GM21529 (cell line): ENCODE results near the gene SPAG6.
"Not testable (repeated sequence)": the region's sequence is repeated elsewhere in the genome, so short reads cannot be mapped to it uniquely, and the experiment has no call there.

ENCODE experiments used
- ATAC-seq: cut with Tn5 transposase; IDR thresholded peaks from one replicate; pipeline ENCODE4 v1.9.1; 2021; ENCODE audit not compliant: unreplicated experiment

The SPAG6 gene

DNA sequence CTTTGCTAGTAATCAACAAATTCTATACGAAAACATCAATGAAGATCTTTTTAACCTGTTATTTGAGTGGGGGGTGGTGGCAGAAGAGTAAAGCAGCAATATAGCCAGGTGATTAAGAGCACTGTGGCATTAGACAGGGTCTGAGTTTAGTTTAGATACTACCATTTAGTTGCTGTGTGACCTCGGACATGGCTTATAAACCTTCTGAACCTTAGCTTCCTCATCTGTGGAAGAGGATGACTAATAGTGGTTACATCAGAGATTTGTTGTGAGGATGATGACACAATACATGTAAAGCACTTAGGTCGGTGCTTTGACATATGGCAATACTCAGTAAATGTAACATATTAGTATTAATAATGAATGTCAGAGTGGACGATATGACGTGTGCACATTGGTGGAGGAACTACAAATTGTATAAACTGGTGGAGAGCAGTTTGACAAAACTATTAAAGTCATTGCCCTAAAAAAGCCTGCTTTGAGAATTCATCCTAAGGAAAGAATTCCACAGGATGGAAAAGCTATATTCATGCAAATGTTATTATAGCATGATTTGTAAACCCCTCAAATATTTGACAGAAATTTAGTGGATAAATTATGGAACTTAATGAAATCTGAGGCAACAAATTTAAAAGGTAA lies 24.3 kb downstream of the SPAG6 start:
- ATAC-seq: peak; percentile 51

DNA sequence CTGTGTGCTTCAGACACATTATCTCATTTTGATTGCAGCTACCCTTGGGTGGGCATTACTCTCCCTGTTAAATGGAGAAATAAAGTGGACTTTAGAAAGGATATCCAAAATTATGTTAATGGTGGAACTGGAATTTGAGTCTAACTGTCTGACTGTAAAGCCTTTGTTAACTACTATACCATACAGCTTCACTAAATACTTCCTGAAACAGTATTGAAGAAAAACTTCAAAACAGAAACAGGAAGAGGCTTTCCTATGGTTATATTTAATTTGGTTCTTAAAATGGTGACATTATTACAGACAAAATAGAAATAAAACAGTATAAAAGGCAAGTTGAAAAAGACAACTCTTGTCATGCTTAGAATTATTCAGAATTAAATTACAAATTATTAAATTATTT lies 25.0 kb downstream of the SPAG6 start:
- ATAC-seq: no peak

DNA sequence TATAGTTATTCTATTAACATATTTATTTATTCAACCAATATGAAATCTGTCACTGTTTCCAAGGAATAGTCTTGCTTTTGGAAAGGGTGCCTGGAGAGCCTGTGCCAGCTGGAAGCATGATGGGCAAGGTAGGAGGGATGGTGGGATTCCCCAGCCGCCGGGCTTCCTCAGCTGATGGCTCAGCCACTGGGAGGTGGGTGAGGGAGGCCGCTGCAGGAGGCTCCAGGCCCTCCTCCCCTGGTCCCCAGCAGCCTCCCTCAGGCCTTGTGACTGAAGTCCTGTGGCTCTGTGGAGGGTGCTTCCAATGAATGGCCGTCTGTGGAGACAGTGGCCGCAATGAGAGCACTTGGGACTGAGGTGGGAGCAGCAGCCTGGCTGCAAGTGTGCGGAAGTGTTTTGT lies 27.0 kb downstream of the SPAG6 start:
- no peak for ATAC-seq

GRCh38 chr10:22372917-22373316 lies 27.6 kb downstream of the SPAG6 start:
- no peak for ATAC-seq

- no peak for ATAC-seq
Observed at GRCh38 chr10:22374489-22375126, 29.3 kb downstream of the SPAG6 start.

DNA sequence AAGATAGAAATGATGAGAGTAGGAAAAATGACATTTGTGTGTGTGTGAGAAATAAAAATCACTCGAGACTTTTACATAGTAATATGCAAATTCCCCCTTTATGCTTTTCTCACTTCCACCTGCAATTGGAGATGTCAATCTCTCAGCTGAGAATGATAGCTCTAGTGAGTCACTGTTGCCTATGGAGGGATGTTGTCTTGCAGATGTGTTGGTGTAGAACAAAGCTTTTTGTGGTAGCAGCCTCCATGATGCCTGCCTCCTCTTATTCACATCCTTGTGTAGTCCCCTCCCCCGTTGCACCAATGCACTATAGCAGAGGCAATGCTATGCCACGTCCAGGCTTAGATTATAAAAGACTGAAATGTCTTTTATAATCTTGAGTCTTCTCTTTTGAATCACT lies 33.8 kb downstream of the SPAG6 start:
- peak; percentile 54 for ATAC-seq

GRCh38 chr10:22381262-22381661 lies 36.0 kb downstream of the SPAG6 start:
- no peak for ATAC-seq

DNA sequence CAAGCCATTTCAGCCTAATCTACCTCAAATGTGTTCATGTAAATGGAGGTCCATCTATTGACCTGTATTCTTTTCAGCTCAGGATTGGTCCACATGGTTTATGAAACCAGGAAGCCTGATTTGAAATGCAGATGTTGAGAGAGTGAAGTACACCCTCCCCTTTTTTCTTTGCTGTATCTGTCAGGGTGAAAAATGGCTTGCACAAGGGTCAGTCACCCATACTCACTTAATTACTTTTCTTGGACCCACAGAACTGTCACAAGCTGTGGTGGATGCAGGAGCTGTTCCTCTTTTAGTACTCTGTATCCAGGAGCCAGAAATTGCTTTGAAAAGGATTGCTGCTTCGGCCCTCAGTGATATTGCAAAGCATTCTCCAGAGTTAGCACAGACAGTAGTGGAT lies 41.2 kb downstream of the SPAG6 start:
- ATAC-seq: no peak

GRCh38 chr10:22389856-22390589 lies 44.7 kb downstream of the SPAG6 start:
- no peak for ATAC-seq

- no peak for ATAC-seq
Observed at GRCh38 chr10:22391600-22391999, 46.3 kb downstream of the SPAG6 start.

DNA sequence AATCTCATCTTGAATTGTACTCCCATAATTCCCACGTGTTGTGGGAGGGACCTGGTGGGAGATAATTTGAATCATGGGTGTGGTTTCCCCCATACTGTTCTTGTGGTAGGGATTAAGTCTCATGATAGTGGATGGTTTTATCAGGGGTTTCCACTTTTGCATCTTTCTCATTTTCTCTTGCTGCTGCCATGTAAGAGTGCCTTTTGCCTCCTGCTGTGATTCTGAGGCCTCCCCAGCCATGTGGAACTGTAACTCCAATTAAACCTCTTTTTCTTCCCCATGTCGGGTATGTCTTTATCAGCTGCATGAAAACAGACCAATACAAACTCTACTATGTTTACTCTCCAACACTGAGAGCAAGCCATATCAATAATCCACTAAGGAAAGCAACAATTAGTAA lies 50.9 kb downstream of the SPAG6 start:
- not testable (repeated sequence) for ATAC-seq

- ATAC-seq: not testable (repeated sequence)
Observed at GRCh38 chr10:22406916-22407315, 61.6 kb downstream of the SPAG6 start.

DNA sequence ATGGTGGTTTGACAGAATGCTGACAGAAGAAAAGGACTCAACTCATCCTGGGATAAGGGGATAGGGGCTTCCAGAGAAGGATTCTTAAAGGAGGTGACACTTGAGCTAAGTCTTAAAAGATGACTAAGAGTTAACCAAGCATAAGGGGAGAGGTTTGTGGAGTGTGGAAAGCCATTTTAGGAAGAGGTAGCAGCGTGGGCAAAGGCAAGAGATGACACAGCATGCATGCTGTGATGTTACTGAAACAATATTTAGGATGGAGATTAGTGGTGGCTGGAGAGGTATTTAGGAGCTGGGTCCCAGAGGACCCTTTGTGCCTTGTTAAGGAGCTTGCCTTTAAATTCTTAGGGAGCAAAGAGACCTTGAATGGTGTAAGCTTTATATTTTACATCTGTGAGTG lies 65.1 kb downstream of the SPAG6 start:
- ATAC-seq: no peak

GRCh38 chr10:22410846-22411245 lies 65.5 kb downstream of the SPAG6 start:
- ATAC-seq: no peak

DNA sequence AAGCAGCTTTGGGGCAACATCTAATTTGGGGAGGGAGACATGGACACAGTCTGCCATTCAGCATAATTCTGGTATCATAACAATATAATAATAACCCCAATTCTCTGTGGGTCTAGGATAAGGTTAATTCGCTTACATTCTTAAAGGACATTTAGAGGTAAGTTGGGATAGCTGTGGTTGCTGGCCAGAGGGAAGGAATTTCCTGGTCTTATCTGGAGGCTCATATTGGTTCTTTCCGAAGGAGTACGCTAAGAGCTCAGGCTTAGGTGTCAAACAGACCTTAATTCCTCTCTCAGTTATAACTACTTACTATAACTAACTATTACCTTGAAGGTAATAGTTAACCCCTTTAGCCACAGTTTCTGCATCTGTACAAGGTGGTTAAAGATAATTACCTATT lies 68.8 kb downstream of the SPAG6 start:
- no peak for ATAC-seq

DNA sequence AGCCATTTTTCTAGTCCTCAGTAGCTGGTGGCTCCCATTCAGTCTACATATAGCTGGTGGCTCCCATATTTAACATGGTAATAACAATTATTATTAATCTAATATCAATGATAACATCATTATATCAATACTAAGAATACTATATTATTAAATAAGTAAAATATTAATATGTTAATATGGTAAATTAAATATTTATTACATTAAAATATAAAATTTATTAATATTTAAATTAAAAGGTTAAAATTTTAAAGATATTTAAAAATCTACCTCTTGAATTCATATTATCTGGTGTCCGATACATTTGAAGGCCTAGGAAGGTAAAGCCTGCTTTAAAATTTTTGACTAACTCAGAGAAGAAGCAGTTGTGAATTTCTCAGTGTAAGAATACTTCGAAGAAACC lies 69.8 kb downstream of the SPAG6 start:
- no peak for ATAC-seq

GRCh38 chr10:22417736-22418268 lies 72.5 kb downstream of the SPAG6 start:
- ATAC-seq: no peak

DNA sequence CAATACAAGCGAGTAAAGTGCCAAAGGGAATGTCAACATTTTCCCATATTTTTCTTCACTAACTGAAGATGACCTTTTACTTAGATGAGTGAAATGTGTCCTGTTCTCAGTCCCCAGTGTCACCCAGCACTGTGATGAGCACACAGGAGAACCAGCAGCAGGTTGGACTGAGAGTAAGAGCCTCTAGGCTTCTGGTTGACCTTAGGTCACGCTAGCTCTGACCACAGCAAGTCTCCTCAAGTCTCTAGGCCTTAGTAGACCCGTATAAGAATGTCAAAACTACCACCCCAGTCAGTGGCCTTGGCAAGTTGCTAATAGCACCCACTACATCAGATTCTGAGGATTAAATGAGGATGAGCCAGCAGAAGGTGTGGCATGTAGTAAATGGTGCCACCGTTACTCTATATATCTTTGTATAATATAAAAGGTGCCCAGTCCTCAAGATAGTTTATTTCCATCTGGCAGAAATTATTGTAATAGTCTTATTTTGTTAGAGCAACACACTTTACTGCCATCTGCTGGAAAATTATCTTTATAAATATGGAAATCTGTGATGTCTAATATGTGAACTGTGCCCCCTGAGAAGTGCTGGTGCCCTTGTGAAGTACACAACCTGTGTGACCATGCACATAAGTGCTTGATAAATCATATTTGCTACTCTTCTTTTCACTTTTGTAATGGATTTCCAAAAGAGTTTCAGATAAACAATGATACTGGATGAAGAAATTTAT lies 75.7 kb downstream of the SPAG6 start:
- no peak for ATAC-seq

DNA sequence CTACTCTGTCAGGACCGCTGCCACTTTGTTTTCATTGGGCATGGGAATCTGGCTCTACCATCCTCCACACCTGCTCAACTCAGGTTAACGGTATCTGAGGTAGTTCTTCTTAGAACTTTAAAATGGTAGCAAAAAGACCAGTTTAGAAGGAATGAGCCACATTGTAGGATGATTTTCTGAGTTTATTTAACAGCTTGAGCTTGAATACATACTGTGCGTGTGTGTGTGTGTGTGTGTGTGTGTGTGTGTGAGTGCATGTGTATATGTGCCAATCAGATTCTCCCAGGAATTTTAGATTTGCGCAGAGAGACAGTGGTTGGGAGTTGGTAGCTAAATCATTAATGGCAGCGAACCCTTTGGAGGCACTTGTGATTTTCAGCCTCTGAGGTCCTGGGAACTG lies 81.4 kb downstream of the SPAG6 start:
- no peak for ATAC-seq

DNA sequence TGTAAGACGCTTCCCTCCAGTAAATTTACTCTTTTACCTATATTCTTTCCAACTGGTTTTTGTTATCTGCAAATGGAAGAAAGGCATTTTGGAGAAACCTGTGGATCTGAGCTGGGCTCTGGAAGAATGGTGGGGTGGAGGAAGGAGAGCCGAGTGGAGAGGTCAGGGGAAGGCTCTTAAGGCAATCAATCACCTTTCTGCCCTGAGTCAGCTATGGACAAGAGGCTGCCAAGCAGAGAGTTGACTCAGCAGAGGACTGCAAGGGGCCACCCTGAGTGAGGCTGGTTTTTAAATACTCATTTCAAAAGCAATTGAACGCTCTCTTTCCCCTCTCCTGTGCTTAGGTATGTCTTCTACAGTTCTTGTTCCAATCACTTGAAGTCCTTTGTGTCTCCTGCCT lies 81.8 kb downstream of the SPAG6 start:
- peak; percentile 49 for ATAC-seq

- no peak for ATAC-seq
Observed at GRCh38 chr10:22427890-22428571, 82.7 kb downstream of the SPAG6 start.
